Occipital lobe (tissue), 2 donors: Measurements from ENCODE around the gene TFCP2. TPM values are rescaled to one million over a fixed set of nuclear protein-coding genes. Genes with fewer than 3 reads are reported as not detected.

Experiments used
- small RNA-seq: library from RNA; depleted of rRNA; stranded (forward); fragments of <200 nt; gene quantifications from one replicate; pipeline ENCODE3, GENCODE V24; 2014
- total RNA-seq: library from RNA; depleted of rRNA; stranded (reverse); fragments of >200 nt; gene quantifications from one replicate; pipeline ENCODE4 v1.2.3, GENCODE V29; 2014

TFCP2 gene
- total RNA-seq, 1 donor from 2014 or later, result 13.6 TPM

Small RNA genes lying within 50 kb of the gene (small RNA-seq; reads per million reads assigned to genes)
- not detected for gene RF00019
- not detected for gene RNU6-199P

Other genes starting within 250 kb of the TFCP2 start
- not detected for gene HIGD1C, start 220.6 kb downstream of the TFCP2 start, total RNA-seq
- 96.7 TPM for gene SLC11A2, start 146.8 kb downstream of the TFCP2 start, total RNA-seq
- 56.8 TPM for gene LETMD1, start 124.8 kb downstream of the TFCP2 start, total RNA-seq
- gene CSRNP2, start 89.5 kb downstream of the TFCP2 start, total RNA-seq, result 69.6 TPM
- 14.5 TPM for gene POU6F1, start 44.9 kb upstream of the TFCP2 start, total RNA-seq
- gene DAZAP2, start 65.7 kb upstream of the TFCP2 start, total RNA-seq, result 66.8 TPM
- gene SMAGP, start 97.3 kb upstream of the TFCP2 start, total RNA-seq, result 3.1 TPM
- gene BIN2, start 151.0 kb upstream of the TFCP2 start, total RNA-seq, result 2.2 TPM
- not detected for gene CELA1, start 173.5 kb upstream of the TFCP2 start, total RNA-seq
- gene GALNT6, start 218.3 kb upstream of the TFCP2 start, total RNA-seq, result 0.94 TPM